IMR-90 (cell line): ENCODE results near the gene COX7B. TPM values are rescaled to one million over a fixed set of nuclear protein-coding genes. Genes with fewer than 3 reads are reported as not detected.

Experiments
- ATAC-seq: fragments of 200-7000 bp; cut with Tn5 transposase; 2 replicates; pipeline ENCODE4 v1.9.1; 2020; ENCODE audit warnings: low read depth, mild to moderate bottlenecking, moderate library complexity
- BruUV-seq: library from RNA; stranded (reverse); fragments of 400-500 nt; replicated peaks from 2 replicates; lab custom pipeline; 2021; lab: Mats Ljungman, UMichigan
- CTCF ChIA-PET: fragments of 300-600 bp; formaldehyde crosslinking; extraction: SDS; loops from one replicate; lab custom pipeline; 2021; ENCODE audit warnings: antibody characterized with exemption; lab: Yijun Ruan, JAX
- POLR2A ChIA-PET: fragments of 300-600 bp; sonication (Branson Sonifier 250); formaldehyde crosslinking; loops from one replicate; lab custom pipeline; 2022; ENCODE audit warnings: antibody characterized with exemption; ENCODE audit not compliant: unreplicated experiment; lab: Charles Lee
- DNase-seq: peaks from one replicate; pipeline ENCODE4 v3.0.0; 2013
- H2AFZ ChIP-seq: replicated peaks from 2 replicates; pipeline ENCODE3; 2013; ENCODE audit warnings: low read length, mild to moderate bottlenecking; ENCODE audit not compliant: poor library complexity
- H2AK5ac ChIP-seq: 2 replicates; pipeline ENCODE4 v1.6.1; 2013; ENCODE audit warnings: low read depth, low read length, inconsistent platforms
- H2AK9ac ChIP-seq: replicated peaks from 2 replicates; pipeline ENCODE3; 2013; ENCODE audit warnings: mild to moderate bottlenecking, low read depth, low read length, moderate library complexity; ENCODE audit not compliant: poor library complexity
- H2BK120ac ChIP-seq: 2 replicates; pipeline ENCODE4 v1.6.1; 2013; ENCODE audit warnings: low read depth, low read length, inconsistent platforms
- H2BK15ac ChIP-seq: 3 replicates; pipeline ENCODE4 v1.6.1; 2013; ENCODE audit warnings: low read depth, low read length, inconsistent platforms
- H2BK20ac ChIP-seq: 2 replicates; pipeline ENCODE4 v1.6.1; 2013; ENCODE audit warnings: low read depth, mild to moderate bottlenecking, inconsistent platforms, low read length, moderate library complexity
- H2BK5ac ChIP-seq: 2 replicates; pipeline ENCODE4 v1.6.1; 2013; ENCODE audit warnings: mild to moderate bottlenecking, low read depth, low read length, inconsistent platforms; ENCODE audit not compliant: poor library complexity, severe bottlenecking
- H3K14ac ChIP-seq: replicated peaks from 2 replicates; pipeline ENCODE4 v1.6.1; 2013; ENCODE audit warnings: low read depth, low read length, inconsistent platforms
- H3K18ac ChIP-seq: 2 replicates; pipeline ENCODE4 v1.6.1; 2013; ENCODE audit warnings: low read depth, low read length, control low read depth
- H3K23ac ChIP-seq: 2 replicates; pipeline ENCODE4 v1.6.1; 2013; ENCODE audit warnings: low read depth, low read length, inconsistent platforms
- H3K27ac ChIP-seq: 2 replicates; pipeline ENCODE4 v1.5.1; 2013; ENCODE audit warnings: mild to moderate bottlenecking, control low read depth, low read length; ENCODE audit not compliant: insufficient read depth
- H3K27me3 ChIP-seq: 2 replicates; pipeline ENCODE4 v1.6.1; 2013; ENCODE audit warnings: low read length; ENCODE audit not compliant: control insufficient read depth, insufficient read depth
- H3K36me3 ChIP-seq: 2 replicates; pipeline ENCODE4 v1.6.1; 2013; ENCODE audit warnings: low read length, mixed read lengths; ENCODE audit not compliant: control insufficient read depth, insufficient read depth
- H3K4ac ChIP-seq: 2 replicates; pipeline ENCODE4 v1.6.1; 2013; ENCODE audit warnings: low read depth, low read length, inconsistent platforms
- H3K4me1 ChIP-seq: 2 replicates; pipeline ENCODE4 v1.6.1; 2013; ENCODE audit warnings: low read length, mixed read lengths; ENCODE audit not compliant: control insufficient read depth, insufficient read depth
- H3K4me2 ChIP-seq: 2 replicates; pipeline ENCODE4 v1.6.1; 2013; ENCODE audit warnings: low read depth, mild to moderate bottlenecking, control low read depth, low read length, moderate library complexity
- H3K4me3 ChIP-seq: 2 replicates; pipeline ENCODE4 v1.5.1; 2013; ENCODE audit warnings: low read depth, mild to moderate bottlenecking, control low read depth, low read length, moderate library complexity; ENCODE audit not compliant: insufficient read depth
- H3K56ac ChIP-seq: 2 replicates; pipeline ENCODE4 v1.6.1; 2013; ENCODE audit warnings: low read length, inconsistent platforms; ENCODE audit not compliant: insufficient read depth; ENCODE audit errors: extremely low read depth
- H3K79me1 ChIP-seq, 2 experiments: 2 replicates each; pipeline ENCODE4 v1.6.1; 2013; ENCODE audit warnings: low read length in 2 of 2, inconsistent platforms in 1 of 2, low read depth in 1 of 2
- H3K9ac ChIP-seq: 2 replicates; pipeline ENCODE4 v1.6.1; 2013; ENCODE audit warnings: low read depth, low read length, control low read depth
- H3K9me1 ChIP-seq: 2 replicates; pipeline ENCODE4 v1.6.1; 2013; ENCODE audit warnings: low read length, inconsistent platforms; ENCODE audit not compliant: insufficient read depth
- H3K9me3 ChIP-seq: 2 replicates; pipeline ENCODE4 v1.6.1; 2013; ENCODE audit warnings: low read length; ENCODE audit not compliant: control insufficient read depth, insufficient read depth
- H4K20me1 ChIP-seq: 2 replicates; pipeline ENCODE4 v1.6.1; 2013; ENCODE audit warnings: low read length, inconsistent platforms; ENCODE audit not compliant: insufficient read depth
- H4K5ac ChIP-seq: 2 replicates; pipeline ENCODE4 v1.6.1; 2013; ENCODE audit warnings: mild to moderate bottlenecking, low read depth, low read length, control low read depth
- H4K8ac ChIP-seq, 2 experiments: 2 replicates each; pipeline ENCODE4 v1.6.1; 2013; ENCODE audit warnings: low read depth in 2 of 2, low read length in 2 of 2, control low read depth in 1 of 2, inconsistent platforms in 1 of 2
- H4K91ac ChIP-seq: 2 replicates; pipeline ENCODE4 v1.6.1; 2013; ENCODE audit warnings: low read depth, low read length, inconsistent platforms; ENCODE audit not compliant: insufficient read depth
- CTCF ChIP-seq: conservative IDR thresholded peaks from 2 replicates; pipeline ENCODE4 v1.5.1; 2012; ENCODE audit warnings: mild to moderate bottlenecking, low read depth, low read length, improper control_type of control experiment
- FOS ChIP-seq: fragments of 150-350 bp; IDR thresholded peaks from 2 replicates; pipeline ENCODE4 v1.6.1; 2016; ENCODE audit warnings: low read depth, low read length
- MAZ ChIP-seq: IDR thresholded peaks from 2 replicates; pipeline ENCODE4 v1.6.1; 2012; ENCODE audit warnings: low read depth, mild to moderate bottlenecking, low read length, improper control_type of control experiment, moderate library complexity, borderline replicate concordance
- MXI1 ChIP-seq: IDR thresholded peaks from 2 replicates; pipeline ENCODE4 v1.6.1; 2012; ENCODE audit warnings: low read depth, mild to moderate bottlenecking, low read length, moderate library complexity, borderline replicate concordance
- POLR2A ChIP-seq: IDR thresholded peaks from 2 replicates; pipeline ENCODE4 v1.6.1; 2012; ENCODE audit warnings: mild to moderate bottlenecking, low read depth, low read length
- RCOR1 ChIP-seq: IDR thresholded peaks from 2 replicates; pipeline ENCODE4 v1.6.1; 2012; ENCODE audit warnings: mild to moderate bottlenecking, low read length, improper control_type of control experiment; ENCODE audit not compliant: insufficient replicate concordance
- WGBS, 2 experiments: methylation state at CpG; one replicate each; pipeline versions ENCODE4 v1.1.5 to v1.1.7; 2013; ENCODE audit warnings: missing lambda C conversion rate in 2 of 2; ENCODE audit not compliant: insufficient read length in 1 of 2; ENCODE audit errors: extremely low coverage in 2 of 2; 5-methylcytosine and 5-hydroxymethylcytosine counted together
- dilution Hi-C: fragments of 300-500 bp; cut with HindIII; formaldehyde crosslinking; loops from one replicate; pipeline ENCODE4 v1.14.3; 2018; ENCODE audit warnings: low sequenced_read_pairs; ENCODE audit not compliant: unreplicated experiment
- in situ Hi-C: fragments of 300-500 bp; cut with MboI; formaldehyde crosslinking; loops from 3 replicates; pipeline ENCODE4 v1.14.3; 2019; ENCODE audit warnings: low sequenced_read_pairs, inconsistent platforms, mixed read lengths
- intact Hi-C: fragments of 100-400 bp; cut with micrococcal nuclease; formaldehyde crosslinking; loops from 2 replicates; pipeline ENCODE4 v1.10.0; 2022
- polyA plus RNA-seq, 3 experiments: library from polyadenylated mRNA; depleted of rRNA; stranded (reverse); fragments of >200 nt; gene quantifications; 2 replicates each; pipeline ENCODE4 v1.2.3, GENCODE V29; 2012; ENCODE audit warnings: low replicate concordance in 1 of 3
- total RNA-seq: library from RNA; depleted of rRNA; stranded (reverse); fragments of >200 nt; gene quantifications from 2 replicates; pipeline ENCODE4 v1.2.3, GENCODE V29; 2012

The COX7B gene
- total and polyA plus RNA-seq, 2 of the 4 experiments (the other 2 are of a cell fraction): 330 to 912 TPM

DNA sequence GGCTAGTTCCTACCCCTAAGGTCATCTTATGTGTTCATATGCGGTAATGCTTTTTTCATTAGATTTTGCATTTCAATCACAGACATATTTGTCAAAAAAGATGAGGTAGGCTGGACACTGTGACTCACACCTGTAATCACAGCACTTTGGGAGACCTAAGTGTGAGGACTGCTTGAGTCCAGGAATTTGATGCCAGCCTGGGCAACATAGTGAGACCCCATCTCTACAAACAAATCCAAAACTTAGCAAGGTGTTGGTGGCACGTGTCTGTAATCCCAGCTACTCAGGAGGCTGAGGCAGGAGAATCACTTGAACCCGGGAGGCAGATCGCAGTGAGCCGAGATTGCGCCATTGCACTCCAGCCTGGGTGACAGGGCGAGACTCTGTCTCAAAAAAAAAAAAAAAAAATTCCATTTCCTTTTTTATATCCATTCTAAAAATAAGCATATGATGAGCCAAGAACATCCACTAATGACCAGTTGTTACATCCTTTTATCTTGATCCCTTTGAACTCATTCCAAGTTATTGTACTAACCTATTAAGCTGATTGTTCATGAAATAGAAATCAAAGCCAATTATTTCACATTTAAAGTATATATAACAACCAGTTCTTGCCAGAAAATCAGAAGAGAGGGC is 46.8 kb downstream of the COX7B start:
- Histone ChIP-seq H2AFZ (no peak overlapping the region), H2AK5ac (no peak overlapping the region), H3K27ac (no peak overlapping the region), H3K4me1 (peaks cover 2% of the 10 kb centered on the region; the same call in 1 of the 2 replicates), H2AK9ac (no peak overlapping the region), H4K20me1 (no peaks in the 10 kb centered on the region), H4K5ac (no peak overlapping the region), H3K36me3 (no peaks in the 10 kb centered on the region), H4K91ac (no peak overlapping the region), H2BK20ac (no peak overlapping the region), H3K56ac (no peak overlapping the region), H2BK15ac (no peak overlapping the region), H3K9ac (no peak overlapping the region), H3K18ac (no peak overlapping the region), H3K4ac (no peak overlapping the region), H3K9me1 (no peaks in the 10 kb centered on the region), H3K4me3 (no peak overlapping the region), H3K9me3 (no peaks in the 10 kb centered on the region), H3K14ac (no peak overlapping the region), H2BK120ac (no peak overlapping the region), H3K27me3 (no peaks in the 10 kb centered on the region), H2BK5ac (no peak overlapping the region), H4K8ac (no peak overlapping the region), H3K79me1 (0 out of 4 replicates have a peak, but pooled peaks cover 0 to 4% of the 10 kb centered on the region in 2 experiments), H3K23ac (no peak overlapping the region), H3K4me2 (no peak overlapping the region)
- intact Hi-C loops: no loop called here
- no TSS peak for BruUV-seq
- ChIA-PET POLR2A (no interaction called here), CTCF (no interaction called here)
- dilution Hi-C loops: no loop called here
- ATAC-seq (no peak), DNase-seq (no peak)
- WGBS, 2 experiments: 100% methylated on average over 3 of the region's 7 CpGs; no CpG with 5 or more reads in 1 of the 2 experiments
- in situ Hi-C loops: no loop called here
- TF ChIP-seq RCOR1 (no peak), MAZ (no peak), FOS (no peak), CTCF (no peak), POLR2A (no peak), MXI1 (no peak)
